HG02973 (cell line): ENCODE data around the gene LRRC32.
A peak's percentile ranks its signal among the peaks of the same experiment; 100 is the strongest.
"Not testable (repeated sequence)": the region's sequence is repeated elsewhere in the genome, so short reads cannot be mapped to it uniquely, and the experiment has no call there.

ENCODE experiments used
- ATAC-seq: cut with Tn5 transposase; IDR thresholded peaks from one replicate; pipeline ENCODE4 v1.9.1; 2021; ENCODE audit warnings: moderate library complexity; ENCODE audit not compliant: unreplicated experiment

Gene LRRC32

GRCh38 chr11:76653012-76653673 is 17.4 kb downstream of the LRRC32 start:
- no peak for ATAC-seq

DNA sequence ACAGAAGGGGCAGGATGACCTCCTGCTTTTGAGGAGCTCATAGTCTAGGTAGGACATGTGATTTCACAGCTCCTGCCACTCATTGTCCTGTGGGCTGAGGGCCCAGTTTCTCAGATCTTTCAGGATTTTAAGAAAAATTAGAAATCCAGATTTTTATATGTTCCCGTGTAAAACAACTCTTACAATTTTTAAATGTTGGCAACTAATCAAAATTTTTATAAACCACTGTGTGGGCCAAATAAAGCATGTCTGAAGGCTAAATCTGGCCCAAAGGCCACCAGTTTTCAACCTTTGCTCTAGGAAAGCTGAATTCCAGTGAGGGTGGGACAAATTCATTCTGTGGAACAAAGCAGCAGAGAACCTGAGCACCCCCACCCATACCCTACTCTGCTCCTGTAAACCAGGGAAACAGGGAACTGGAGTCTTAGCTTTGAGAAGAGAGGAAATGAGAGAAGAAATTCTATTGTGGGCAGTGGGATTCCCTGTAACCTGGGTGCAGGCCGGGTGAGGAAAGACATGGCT is 20.6 kb downstream of the LRRC32 start:
- no peak for ATAC-seq

DNA sequence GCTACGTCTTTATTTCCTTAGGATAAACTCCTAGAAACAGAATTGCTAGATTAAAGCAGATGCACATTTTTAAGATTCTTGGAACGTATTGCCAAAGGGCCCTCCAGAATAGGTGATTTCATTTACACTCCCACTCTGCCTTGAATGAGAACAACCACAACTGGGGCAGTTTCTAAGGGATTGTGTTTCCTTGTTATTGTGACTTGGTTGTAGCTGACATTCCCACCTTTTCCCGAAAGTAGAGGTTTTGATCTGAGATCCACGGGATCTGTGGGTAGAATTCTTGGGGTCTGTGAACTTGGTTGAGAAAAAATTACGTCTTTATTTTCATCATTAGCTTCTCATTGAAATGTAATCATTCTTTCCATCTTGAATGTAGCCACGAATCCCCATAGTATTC is 21.5 kb downstream of the LRRC32 start:
- no peak for ATAC-seq

- no peak for ATAC-seq
Measured at GRCh38 chr11:76648061-76648460, 22.5 kb downstream of the LRRC32 start.

DNA sequence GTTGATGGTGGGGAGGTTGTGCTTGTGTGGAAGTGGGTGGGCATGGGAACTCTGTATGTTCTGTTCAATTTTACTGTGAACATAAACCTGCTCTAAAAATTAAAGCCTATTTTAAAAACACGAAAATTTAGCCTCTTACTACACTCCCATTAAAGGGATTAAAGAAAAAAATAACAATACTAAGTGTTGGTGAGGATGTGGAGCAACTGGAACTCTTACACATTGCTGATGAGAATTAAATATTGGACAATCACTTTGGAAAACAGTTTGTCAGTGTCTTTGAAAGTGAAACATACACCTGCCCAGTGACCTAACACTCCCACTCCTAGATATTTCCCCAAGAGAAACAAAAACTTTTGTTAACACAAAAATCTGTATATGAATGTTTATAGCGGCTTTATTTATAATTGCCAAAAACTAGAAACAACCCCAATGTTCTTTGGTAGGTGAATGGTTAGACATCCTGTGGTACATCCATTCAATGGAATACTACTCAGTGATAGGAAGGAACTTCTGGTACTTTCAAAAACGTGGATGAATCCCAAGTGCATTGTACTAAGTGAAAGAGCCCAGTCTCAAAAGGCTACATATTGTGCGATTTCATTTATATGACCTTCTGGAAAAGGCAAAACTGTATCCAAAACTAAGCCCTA is 23.5 kb downstream of the LRRC32 start:
- no peak for ATAC-seq

- ATAC-seq, result no peak
Measured at GRCh38 chr11:76644591-76644990, 26.0 kb downstream of the LRRC32 start.

- not testable (repeated sequence) for ATAC-seq
Measured at GRCh38 chr11:76643711-76644110, 26.8 kb downstream of the LRRC32 start.

DNA sequence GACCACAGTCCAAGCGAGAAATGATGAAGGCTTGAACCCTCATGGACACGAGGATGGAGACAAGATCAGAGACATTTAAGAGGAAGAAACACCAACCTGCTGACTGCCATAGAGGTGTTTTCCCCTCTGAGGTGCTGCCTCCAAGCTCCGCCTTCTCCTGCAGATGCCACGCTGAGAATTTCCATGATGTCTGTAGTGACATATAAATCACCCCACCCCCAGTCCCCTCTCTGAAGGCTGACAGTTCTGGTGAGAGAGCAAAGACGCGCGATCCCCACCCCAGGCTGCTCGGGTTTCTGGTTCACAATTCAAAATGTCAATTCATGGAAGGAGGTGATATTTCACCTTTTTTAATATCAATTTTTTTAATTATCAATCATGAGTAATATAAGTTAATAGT is 28.2 kb downstream of the LRRC32 start:
- ATAC-seq, result no peak

- ATAC-seq, result no peak
Measured at GRCh38 chr11:76641905-76642304, 28.6 kb downstream of the LRRC32 start.

DNA sequence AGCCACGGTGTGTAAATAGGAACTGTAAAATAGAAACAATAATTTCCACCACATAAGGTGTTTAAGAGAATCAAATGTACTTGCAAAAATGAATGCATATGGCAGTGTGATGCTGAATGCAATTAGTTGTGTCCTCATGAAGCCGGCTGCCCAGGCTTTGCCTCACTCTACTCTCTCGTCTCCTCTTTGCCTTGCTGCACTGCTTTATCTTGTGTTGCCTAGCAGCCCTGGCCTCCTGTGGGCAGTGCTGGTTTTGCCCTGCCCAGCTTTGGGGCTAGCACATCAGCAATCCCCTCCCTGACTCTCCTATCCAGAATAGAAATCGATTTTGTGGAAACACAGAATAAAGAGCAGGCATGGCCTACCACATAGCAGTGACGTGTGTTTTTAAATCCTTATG is 30.0 kb downstream of the LRRC32 start:
- no peak for ATAC-seq

DNA sequence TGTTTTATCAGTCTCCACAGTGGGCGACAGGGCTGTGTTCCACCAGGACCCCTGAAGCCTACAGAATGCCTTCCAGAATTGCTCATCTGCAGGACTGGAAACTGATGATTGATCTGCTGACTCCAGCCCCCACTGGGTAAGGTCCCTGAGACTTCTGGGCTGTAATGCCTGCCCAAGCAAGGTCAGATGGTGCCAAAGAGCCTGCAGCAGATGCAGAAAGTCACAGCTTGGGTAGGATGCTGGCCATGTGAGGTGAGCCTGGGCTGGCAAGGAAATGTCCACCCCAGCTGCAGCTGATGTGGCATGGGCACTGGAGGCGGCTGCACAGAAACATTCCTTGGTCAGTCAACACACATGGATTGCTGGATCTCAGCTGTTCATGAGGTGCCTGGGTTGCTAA is 30.9 kb downstream of the LRRC32 start:
- no peak for ATAC-seq

- ATAC-seq, result no peak
Measured at GRCh38 chr11:76638270-76639197, 32.0 kb downstream of the LRRC32 start.

GRCh38 chr11:76637491-76638269 is 32.9 kb downstream of the LRRC32 start:
- peak; percentile 74 for ATAC-seq

GRCh38 chr11:76636826-76637460 is 33.6 kb downstream of the LRRC32 start:
- no peak for ATAC-seq

GRCh38 chr11:76635991-76636738 is 34.4 kb downstream of the LRRC32 start:
- ATAC-seq, result no peak

DNA sequence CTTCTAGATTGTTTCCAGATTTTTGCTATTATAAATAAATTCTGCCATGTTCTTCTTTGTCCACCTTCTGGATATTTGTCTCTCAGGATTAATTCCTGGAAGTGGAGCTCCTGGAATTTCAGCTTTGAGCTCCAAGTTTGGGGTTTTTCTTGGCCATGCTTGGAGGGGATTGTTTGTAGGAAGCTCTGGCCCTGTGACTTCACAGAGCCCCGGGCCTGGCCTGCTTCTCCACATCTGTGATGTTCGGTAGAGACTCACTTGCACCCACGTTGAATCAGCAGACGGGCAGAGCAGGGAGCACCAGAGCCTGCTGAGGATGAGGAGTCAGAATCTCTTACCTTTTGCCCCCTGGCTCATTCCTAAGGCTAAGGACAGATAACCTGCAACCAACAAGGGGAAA is 35.7 kb downstream of the LRRC32 start:
- no peak for ATAC-seq

DNA sequence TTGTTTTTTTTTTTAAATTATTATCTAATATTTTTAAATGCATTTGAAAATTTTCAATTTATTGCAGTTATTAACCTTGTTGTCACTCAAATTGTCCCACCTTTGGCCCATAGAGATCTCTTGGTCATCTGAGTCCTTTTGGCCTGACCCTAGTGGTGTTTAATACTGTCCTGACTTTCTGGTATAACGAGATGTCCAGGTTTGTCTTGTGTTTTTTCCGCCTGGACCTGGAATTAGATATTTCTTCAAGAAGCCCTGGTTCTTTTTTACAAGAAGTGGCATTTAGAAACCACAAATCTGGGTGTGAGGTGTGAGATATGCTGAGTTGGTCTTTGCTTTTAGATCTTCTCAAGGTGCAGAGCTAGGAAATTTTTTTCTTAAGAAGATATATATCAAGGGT is 38.1 kb downstream of the LRRC32 start:
- ATAC-seq, result no peak

- ATAC-seq, result no peak
Measured at GRCh38 chr11:76631566-76632308, 38.8 kb downstream of the LRRC32 start.
